ENCODE measurements around the gene ALMS1.
"Not testable (repeated sequence)": the region's sequence is repeated elsewhere in the genome, so short reads cannot be mapped to it uniquely, and the experiment has no call there.

Gene ALMS1, protein sequence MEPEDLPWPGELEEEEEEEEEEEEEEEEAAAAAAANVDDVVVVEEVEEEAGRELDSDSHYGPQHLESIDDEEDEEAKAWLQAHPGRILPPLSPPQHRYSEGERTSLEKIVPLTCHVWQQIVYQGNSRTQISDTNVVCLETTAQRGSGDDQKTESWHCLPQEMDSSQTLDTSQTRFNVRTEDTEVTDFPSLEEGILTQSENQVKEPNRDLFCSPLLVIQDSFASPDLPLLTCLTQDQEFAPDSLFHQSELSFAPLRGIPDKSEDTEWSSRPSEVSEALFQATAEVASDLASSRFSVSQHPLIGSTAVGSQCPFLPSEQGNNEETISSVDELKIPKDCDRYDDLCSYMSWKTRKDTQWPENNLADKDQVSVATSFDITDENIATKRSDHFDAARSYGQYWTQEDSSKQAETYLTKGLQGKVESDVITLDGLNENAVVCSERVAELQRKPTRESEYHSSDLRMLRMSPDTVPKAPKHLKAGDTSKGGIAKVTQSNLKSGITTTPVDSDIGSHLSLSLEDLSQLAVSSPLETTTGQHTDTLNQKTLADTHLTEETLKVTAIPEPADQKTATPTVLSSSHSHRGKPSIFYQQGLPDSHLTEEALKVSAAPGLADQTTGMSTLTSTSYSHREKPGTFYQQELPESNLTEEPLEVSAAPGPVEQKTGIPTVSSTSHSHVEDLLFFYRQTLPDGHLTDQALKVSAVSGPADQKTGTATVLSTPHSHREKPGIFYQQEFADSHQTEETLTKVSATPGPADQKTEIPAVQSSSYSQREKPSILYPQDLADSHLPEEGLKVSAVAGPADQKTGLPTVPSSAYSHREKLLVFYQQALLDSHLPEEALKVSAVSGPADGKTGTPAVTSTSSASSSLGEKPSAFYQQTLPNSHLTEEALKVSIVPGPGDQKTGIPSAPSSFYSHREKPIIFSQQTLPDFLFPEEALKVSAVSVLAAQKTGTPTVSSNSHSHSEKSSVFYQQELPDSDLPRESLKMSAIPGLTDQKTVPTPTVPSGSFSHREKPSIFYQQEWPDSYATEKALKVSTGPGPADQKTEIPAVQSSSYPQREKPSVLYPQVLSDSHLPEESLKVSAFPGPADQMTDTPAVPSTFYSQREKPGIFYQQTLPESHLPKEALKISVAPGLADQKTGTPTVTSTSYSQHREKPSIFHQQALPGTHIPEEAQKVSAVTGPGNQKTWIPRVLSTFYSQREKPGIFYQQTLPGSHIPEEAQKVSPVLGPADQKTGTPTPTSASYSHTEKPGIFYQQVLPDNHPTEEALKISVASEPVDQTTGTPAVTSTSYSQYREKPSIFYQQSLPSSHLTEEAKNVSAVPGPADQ (N-terminal part only)

DNA sequence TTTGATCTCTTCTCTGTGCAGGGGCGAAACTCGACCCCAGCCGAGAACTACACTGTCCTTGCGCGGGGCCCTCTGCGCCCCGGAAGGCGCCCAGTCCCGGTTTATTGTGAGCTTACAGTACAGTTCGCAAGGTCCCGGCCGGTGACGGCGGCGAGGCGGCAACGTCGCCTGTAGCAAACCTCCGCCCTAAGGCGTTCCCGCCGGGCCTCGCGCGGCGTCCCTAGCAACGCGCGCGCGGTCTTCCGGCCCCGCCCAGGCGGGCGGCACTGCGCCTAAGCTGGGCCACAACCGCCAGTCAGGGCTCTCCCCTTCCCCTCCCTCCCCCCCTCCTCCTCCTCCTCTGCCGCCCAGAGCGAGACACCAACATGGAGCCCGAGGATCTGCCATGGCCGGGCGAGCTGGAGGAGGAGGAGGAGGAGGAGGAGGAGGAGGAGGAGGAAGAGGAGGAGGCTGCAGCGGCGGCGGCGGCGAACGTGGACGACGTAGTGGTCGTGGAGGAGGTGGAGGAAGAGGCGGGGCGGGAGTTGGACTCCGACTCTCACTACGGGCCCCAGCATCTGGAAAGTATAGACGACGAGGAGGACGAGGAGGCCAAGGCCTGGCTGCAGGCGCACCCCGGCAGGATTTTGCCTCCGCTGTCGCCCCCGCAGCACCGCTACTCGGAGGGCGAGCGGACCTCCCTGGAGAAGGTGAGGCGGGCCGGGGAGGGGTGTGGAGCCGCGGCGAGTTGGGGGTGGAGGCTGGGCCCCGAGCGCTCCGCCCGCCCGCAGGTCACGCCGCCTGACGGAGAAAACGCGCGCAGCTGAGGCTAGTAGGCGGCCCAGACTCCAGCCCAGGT is at the start of gene ALMS1:
ALMS1 (plus strand) TSS at position 333 of the 838 bp plus-strand sequence; CDS start at position 366, 33 bp downstream.
- DNase-seq = peak; percentile 71 to 88 (median 80)

DNA sequence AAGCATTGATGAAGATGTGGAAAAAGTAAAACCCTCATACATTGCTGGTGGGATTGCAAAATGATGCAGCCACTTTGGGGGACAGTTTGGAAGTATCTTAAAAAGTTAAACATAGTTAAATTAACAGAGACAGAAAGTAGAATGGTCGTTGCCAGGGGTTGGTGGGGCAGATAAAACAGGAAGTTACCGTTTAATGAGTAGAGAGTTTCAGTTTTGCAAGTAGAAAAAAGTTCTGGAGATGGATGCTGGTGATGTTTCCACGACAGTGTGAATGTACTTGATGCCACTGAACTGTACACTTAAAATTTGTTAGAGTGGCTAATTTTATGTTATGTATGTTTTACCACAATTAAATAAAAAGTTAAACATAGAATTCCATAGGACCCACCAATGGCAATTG is 47.8 kb upstream of the ALMS1 start:
- no peak for DNase-seq

DNA sequence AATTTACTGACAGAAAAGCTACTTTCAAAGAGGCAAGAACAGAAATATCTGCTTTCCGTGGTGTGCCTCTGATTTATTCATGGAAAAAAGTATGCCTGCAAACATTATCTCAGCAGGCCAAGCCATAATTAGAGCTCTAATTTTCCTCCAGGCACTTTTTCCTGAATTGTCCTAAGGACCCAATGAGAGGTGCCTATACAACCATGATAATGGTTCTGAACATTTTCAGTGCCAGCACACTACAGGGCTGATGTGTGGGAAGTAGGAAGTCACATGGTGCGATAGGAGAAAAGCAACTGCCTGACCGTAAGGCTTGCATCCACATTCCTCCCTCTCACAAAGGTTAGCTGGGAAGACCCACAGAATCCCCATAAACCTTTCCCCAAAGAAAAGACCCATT is 46.4 kb upstream of the ALMS1 start:
- no peak for DNase-seq

DNA sequence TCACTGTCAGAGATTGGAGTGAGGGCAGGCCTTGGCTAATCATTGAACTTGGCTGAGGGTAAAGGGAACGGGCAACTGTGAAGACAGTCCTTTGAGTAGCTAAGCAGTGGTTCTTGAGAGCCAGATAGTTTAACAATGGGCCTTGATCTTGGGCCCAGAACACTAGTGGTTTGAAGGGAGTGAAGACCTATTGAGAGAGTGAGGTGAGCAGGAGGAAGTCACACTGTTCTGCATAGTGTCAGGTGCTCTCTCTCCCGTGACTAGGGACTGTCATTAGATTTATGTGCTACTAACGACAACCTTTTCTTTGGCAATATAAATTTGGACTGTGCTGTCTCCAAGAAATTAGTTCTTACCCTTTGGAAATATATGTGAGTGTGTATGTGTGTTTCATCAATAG is 44.6 kb upstream of the ALMS1 start:
- no peak for DNase-seq

DNA sequence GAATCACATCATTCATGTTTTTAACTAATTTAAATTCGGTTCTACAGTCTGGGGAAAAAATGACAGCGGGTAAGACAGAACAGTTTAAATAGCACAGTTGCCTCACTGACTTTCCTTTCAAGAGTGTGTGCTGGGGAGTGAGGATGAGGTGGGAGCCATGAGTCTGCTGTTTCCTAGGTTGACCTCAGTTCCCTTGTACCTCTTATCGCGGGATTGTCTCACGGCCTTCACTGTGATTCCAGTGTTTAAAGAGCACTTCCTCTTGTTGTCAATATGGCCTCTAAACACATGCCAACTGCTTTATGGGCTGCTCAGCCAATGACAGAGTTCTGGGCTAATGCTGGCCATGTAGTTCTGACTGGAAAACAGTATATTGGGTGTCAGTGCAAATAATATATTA is 41.6 kb upstream of the ALMS1 start:
- DNase-seq = no peak

DNA sequence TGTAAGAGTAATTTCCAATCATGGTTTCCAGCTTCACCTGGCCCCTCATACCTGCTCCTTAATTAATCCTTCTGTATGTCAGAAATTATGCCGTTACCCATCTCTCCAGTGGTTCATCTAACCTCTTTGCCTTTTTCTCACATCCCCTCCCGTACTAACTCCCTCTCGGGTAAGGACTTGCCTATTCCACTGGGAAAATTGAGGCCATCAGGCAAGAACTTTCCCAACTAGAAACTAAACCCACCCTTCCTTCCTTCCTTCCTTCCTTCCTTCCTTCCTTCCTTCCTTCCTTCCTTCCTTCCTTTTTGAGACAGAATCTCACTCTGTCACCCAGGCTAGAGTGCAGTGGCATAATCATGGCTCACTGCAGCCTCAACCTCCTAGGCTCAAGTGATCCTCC is 40.9 kb upstream of the ALMS1 start:
- DNase-seq = not testable (repeated sequence)

DNA sequence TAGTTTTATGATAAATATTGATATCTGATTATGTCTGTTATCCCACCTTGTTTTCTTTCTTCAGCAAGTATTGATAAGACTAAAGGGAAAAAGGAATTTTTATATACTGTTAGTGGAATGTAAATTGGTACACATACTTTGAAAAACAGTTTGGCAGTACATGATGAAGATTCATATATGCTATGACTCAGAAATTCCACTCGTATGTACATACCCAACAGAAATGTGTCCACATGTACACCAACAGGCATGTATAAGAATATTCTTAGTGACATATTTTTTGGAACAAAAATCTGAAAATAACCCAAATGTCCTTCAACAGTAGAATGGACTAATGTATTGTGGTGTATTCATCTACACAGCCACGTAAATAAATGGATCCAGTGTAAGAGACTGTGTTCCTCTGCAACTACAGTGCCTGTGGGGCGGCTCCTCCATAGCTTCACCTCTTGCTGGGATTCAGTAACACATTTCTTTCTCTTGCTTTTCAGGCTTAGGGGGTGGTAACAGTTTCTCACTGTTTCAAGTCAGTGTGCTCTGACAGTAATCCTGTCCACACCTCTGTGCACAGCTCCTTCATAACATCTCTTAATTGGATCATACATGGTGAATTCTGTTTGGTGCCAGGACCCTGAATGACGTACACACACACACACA is 35.5 kb upstream of the ALMS1 start:
- no peak for DNase-seq

DNA sequence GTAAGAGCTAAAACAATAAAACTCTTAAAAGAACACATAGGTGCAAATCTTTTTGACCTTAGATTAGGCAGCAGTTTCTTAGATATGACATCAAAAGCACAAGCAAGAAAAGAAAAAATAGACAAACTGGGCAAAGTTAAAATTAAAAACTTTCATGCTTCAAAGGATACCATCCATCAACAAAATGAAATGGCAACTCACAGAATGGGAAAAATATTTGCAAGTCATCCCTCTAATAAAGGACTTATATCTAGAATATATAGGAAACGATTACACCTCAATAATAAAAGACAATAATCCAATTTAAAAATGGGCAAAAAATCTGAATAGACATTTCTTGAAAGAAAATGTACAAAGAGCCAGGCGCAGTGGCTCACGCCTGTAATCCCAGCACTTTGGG is 29.5 kb upstream of the ALMS1 start:
- no peak for DNase-seq

DNA sequence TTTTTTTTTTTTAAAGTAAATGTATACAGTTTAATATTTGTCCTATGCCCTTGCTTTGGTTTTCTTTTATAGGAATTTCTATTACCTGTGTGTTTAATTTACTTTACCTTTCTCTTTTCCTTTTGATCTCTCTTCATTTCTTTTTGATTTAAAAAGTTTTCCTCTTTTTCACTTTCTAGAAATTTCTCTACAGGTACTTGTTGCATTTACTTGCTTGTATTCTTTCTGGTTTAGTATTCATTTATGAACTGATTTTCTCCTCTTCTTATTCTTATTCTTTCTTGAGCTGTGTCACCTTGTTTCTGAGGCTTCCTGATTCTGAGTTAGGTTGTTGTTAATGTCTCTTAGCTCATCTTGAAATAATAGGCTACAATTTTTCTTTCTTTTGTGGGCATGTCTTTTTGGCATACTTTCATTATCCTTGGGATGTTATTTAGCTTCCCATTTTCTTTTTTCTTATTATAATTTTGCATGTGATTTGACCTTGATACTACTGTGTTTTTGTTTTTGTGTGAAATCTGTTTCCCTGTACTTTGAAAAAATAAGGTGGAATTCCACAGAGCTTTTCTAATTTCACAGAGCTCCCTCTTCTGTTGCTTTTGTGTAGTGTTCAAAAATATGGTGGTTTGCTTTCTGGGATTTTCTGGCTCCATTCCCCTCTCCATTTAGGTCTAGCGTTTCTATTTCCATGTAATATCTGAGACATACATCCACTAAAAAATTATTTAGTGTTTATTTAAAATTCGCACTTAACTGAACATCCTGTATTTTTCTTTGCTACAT is 25.5 kb upstream of the ALMS1 start:
- no peak for DNase-seq

DNA sequence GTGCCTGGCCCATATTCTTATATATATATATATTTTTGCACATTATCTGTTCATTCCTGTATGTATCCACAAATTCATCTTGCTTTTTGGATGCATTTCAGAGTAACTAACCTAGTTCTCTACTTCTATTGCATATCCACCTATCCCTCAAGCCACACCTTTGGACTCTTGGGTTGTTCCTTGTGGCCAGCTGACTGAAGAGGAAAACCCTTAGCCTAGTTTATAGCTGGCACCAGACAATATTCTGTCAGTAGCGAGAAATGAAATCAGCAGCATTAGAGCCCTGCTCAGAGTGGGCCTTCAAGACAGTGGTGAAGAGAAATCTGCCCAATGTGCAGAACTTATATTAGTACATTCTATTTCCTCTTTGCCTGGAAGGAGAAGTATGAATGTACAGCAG is 19.6 kb upstream of the ALMS1 start:
- no peak for DNase-seq

DNA sequence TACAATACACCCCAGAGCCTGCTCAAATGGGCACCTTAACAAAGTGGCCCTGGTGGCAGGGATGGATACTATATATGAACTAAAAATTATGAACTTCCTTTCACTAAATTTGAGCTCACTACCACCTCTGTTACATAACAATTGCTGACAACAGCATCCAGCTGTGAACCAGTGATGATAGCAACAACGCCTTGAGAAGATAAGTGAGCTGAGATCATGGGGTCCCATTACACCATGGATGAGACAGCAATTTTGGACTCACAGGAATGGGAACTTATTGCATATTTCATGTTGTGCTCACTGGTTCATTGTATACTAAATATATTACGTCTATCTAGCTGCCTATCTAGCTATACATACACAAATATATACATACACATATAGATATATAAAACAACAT is 16.9 kb upstream of the ALMS1 start:
- no peak for DNase-seq

DNA sequence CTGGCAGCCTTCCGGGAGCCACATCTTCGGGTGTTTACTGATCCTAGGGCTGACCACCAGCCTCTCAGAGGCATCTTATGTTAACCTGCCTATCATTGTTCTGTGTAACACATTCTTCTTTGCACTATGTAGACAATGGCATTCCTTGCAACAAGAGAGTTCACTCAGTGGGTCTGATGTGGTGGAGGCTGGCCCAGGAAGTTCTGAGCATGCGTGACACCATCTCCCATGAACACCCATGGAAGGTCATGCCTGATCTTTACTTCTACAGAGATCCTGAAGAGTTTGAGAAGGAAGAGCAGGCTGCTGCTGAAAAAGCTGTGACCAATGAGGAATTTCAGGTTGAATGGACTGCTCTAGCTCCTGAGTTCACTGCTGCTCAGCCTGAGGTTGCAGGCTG is 15.3 kb upstream of the ALMS1 start:
- no peak for DNase-seq

DNA sequence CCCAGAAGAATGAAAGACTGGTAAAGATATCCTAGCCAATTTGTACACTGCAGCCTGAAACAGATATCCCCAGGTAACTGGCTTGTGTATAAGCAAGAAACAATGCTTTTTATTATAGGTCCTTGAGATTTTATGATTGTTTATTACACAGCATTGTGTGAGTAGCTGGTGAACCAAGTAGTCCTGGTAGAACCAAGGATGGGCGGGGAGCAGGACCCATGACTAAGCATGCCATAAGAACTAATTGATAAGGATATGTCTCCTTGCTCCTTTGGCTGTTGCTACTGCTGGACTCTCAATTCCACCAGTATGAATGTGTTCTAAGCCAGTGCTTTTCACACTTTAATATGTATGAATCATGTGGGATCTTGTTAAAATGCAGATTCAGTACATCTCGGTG is 12.3 kb upstream of the ALMS1 start:
- DNase-seq = no peak

DNA sequence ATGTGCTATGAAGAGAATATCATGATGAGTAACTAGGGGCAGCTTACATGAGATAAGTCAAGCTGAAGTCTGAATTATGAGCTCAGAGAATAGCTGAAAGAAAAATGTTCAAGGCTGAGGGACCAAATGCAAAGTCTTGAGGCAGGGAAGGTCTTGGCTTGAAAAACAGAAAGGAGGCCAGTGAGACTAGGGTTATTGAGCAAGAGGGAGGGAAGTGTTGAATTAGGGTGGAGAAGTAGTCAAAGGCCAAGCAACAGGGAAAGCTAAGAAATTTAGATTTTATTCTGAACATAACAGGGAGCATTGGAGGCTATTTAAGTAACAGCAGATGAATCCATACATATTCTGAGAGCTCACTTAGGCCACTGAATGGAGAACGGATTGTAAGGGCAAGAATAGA is 11.4 kb upstream of the ALMS1 start:
- no peak for DNase-seq

DNA sequence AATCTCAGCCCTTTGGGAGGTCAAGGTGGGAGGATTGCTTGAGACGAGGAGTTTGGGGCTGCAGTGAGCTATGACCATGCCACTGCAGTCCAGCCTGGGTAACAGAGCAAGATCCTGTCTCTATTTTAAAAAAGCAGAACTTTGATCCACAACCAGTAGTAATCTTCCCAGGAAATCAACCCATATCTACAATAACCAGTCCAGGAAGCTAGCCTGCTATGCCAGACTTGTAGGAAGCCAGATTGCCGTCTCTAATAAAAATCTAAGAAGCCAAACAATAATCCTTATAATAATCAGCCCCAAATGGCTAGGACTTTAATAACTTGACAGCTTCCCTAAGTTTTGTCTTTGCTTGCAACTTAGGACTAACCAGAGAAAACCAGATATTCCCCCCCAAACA is 9.0 kb upstream of the ALMS1 start:
- DNase-seq = no peak

DNA sequence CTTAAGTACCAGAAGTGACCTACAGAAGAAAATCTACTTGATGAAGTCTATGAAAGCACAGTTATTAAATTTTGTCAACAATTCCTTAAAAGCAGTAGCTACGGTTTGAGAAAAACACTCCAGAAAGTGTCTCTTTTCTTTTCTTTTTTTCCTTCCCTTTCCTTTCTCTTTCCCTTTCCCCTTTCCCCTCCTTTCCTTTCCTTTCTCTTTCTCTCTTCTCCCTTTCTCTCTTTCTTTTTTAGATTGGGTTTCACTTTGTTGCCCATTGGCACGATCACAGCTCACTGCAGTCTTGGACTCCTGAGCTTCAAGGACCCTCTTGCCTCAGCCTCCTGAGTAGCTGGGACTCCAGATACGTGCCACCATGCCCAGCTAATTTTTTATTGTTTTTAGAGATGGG is 2.6 kb upstream of the ALMS1 start:
- no peak for DNase-seq

DNA sequence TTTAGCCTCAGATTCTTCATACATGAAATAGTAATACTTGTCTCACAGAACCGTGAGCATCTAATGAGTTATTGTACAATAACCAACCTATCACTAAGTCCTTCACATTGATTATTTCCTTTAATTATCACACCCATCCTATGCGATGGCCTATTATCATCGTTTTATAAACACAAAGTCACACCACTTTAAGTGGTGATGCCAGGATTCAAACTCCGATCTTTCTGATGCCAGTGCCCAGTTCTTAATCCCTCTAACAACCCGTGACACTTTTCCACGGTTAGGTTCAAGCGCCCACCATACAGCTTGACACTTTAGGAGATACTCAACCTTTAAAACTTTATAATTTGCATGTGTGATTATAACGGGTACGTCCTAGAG is 523 bp upstream of the ALMS1 start:
- no peak for DNase-seq

DNA sequence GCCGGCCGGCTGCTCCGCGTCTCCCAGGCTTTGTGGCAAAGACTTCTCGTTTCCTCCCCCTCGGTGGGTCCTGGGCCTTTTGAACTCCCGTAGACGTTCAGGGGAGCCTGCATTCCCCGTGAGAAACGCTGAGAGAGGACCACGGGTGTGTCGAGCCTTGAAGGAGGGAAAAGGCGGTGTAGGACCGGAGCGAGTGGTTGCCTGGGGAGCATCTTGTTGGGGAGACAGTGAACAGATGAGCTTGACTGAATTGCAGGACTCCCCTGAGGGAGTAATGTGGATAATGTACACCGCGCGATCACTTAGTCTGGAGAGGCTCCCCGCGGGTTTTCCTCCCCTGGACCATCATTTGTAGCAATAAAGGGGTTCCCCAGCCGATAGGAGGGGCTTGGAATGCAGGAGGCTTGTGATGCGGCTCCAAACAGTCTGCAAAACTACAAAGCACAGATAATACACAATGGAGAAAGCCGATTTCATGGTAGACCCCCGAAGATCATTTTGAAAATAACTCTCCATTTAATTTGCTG is 769 bp downstream of the ALMS1 start:
- DNase-seq = no peak

DNA sequence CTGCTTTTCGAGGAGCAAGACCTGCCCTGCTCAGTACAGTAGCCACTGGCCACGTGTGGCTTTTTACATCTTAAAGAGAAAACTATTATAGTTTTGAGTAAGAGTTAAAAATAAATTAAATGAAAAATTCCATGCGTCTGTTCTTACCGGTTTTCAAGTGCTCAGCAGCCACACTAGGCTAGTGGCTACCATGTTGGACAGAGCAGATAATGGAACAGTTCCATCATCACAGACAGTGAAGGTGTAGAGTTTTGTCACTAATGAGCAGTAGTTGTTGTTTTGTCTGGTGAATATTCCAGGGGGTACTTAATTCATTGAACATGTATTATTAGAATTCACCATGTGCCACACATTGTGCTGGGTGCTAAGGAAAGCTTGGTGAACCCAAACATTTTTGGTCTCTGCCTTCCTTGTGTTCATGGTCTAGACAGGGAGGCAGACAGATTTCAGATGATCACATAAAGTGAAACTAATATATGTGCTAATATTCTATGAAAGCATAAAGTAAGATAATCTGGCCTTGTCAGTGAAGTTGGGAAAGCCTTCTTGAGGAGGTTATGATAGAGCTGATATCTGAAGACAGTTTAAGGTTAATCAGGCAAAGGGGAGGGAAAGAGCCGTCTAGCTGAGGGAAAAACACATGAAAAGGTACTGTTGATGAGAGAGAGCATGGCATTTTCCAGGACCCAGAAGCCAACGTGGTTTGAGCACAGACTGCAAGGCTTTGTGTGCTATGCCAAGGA is 1.4 kb downstream of the ALMS1 start:
- no peak for DNase-seq
